AG04450 (cell line): ENCODE measurements around the gene RNF145. TPM values are rescaled to one million over a fixed set of nuclear protein-coding genes. Genes with fewer than 3 reads are reported as not detected.

Experiments
- CTCF ChIA-PET: fragments of 300-600, 350-600 bp; formaldehyde crosslinking; extraction: SDS; loops from one replicate; lab custom pipeline; 2022; ENCODE audit warnings: antibody characterized with exemption, inconsistent platforms; lab: Charles Lee
- POLR2A ChIA-PET: fragments of 350-600 bp; formaldehyde crosslinking; extraction: SDS; loops from one replicate; lab custom pipeline; 2021; ENCODE audit warnings: antibody characterized with exemption, inconsistent platforms; lab: Yijun Ruan, JAX
- DNase-seq: peaks from one replicate; pipeline ENCODE4 v3.0.0-alpha.2; 2011; ENCODE audit warnings: low read depth, low spot score
- H3K27ac ChIP-seq: one replicate; pipeline ENCODE4 v1.5.1; 2012; ENCODE audit warnings: low read depth, low read length, control low read depth
- H3K27me3 ChIP-seq: one replicate; pipeline ENCODE4 v1.6.0; 2012; ENCODE audit warnings: low read length; ENCODE audit not compliant: control insufficient read depth, insufficient read depth
- H3K4me3 ChIP-seq: 2 replicates; pipeline ENCODE4 v1.5.1; 2011; ENCODE audit warnings: mild to moderate bottlenecking, low read depth, low read length, control low read depth
- H3K9me3 ChIP-seq: 2 replicates; pipeline ENCODE4 v1.5.1; 2012; ENCODE audit warnings: low read length; ENCODE audit not compliant: control insufficient read depth, insufficient read depth
- polyA plus RNA-seq: library from polyadenylated mRNA; depleted of rRNA; stranded (reverse); fragments of >200 nt; gene quantifications from 2 replicates; pipeline ENCODE4 v1.2.3, GENCODE V29; 2011
- TF ChIP-seq, protein P1 (sequence below): IDR thresholded peaks from 2 replicates; pipeline ENCODE4 v1.5.1; 2011; ENCODE audit warnings: low read depth, low read length, control low read depth, inconsistent platforms

Gene RNF145
- polyA plus RNA-seq, 1 experiment, result 66.3 TPM

- no peaks in the 10 kb centered on the region for H3K9me3 ChIP-seq
- CTCF ChIA-PET, result interaction anchor here (0.6 to 2.5 kb wide), 26 partner anchors 9 to 1370 kb away, joined by 3 to 104 read pairs (median 6); no protein-coding TSS in a partner anchor
- DNase-seq, result no peak
- H3K27ac ChIP-seq, result no peak overlapping the region
- no peak overlapping the region for H3K4me3 ChIP-seq
- POLR2A ChIA-PET, result no interaction called here
- peaks cover 14% of the 10 kb centered on the region for H3K27me3 ChIP-seq
- TF ChIP-seq, protein P1, sequence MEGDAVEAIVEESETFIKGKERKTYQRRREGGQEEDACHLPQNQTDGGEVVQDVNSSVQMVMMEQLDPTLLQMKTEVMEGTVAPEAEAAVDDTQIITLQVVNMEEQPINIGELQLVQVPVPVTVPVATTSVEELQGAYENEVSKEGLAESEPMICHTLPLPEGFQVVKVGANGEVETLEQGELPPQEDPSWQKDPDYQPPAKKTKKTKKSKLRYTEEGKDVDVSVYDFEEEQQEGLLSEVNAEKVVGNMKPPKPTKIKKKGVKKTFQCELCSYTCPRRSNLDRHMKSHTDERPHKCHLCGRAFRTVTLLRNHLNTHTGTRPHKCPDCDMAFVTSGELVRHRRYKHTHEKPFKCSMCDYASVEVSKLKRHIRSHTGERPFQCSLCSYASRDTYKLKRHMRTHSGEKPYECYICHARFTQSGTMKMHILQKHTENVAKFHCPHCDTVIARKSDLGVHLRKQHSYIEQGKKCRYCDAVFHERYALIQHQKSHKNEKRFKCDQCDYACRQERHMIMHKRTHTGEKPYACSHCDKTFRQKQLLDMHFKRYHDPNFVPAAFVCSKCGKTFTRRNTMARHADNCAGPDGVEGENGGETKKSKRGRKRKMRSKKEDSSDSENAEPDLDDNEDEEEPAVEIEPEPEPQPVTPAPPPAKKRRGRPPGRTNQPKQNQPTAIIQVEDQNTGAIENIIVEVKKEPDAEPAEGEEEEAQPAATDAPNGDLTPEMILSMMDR, result no peak
These were observed 77.4 kb downstream of the RNF145 start for GRCh38 chr5:159131951-159132350.

DNA sequence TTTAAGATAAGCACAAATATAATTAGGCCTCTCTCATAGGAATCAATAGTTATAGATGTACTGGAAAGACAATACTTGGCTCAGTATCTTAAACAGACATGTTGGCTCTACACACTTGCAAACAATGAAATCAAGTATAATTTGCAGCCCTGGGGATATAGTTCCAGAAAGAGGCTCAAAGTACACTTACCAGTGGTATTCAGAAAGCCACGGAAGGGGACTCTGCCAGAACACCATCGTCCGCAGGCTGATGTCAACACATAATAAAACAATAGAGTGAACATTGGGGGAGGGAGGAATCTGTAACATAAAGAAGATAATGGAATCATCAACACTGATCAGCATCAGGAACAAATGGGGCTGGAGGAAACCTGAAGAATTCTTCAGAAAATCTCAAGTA lies 78.5 kb downstream of the RNF145 start:
- no peak overlapping the region for H3K27ac ChIP-seq
- CTCF ChIA-PET, result interaction anchor here (0.9 to 2.5 kb wide), 5 partner anchors 24 to 1055 kb away, joined by 4 to 104 read pairs (median 9); no protein-coding TSS in a partner anchor

DNA sequence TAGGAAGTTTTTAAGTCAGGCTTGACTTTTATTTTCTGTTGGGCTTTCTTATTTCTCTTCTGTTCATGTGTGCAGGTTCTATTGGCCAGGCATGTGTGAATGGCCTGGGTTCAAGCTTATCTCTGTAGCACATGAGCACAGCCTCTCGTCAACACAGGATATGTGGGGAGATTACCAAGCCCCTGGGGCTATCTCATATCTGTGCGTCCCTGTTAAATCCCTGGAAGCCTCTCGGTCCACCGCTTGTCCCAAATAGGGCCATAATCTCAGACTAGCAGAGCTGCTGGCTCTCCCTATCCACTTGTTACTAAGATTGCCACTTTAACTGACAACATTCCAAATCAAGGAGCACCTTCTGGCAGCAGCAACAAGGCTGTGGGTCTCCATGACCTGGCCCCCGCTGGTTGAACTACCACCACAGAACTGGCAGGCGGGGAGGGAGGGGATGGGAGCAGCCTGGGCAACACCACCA lies 81.2 kb downstream of the RNF145 start:
- Histone ChIP-seq H3K27ac (no peak overlapping the region), H3K27me3 (peaks cover 17% of the 10 kb centered on the region), H3K4me3 (no peak overlapping the region), H3K9me3 (no peaks in the 10 kb centered on the region)
- CTCF ChIA-PET, result interaction anchor here (0.8 to 2.9 kb wide), 3 partner anchors 22 to 1053 kb away, joined by 6 to 11 read pairs (median 9); no protein-coding TSS in a partner anchor
- no peak for DNase-seq
- TF ChIP-seq, protein P1, result no peak
- POLR2A ChIA-PET, result no interaction called here

More for the DNA sequence above, 78.5 kb downstream of the RNF145 start:
- Histone ChIP-seq H3K27me3 (peaks cover 16% of the 10 kb centered on the region), H3K9me3 (no peaks in the 10 kb centered on the region), H3K4me3 (no peak overlapping the region)
- no peak for DNase-seq
- POLR2A ChIA-PET, result no interaction called here
- TF ChIP-seq, protein P1, result no peak

GRCh38 chr5:159123700-159124099 lies 85.7 kb downstream of the RNF145 start:
- no peak overlapping the region for H3K27ac ChIP-seq
- TF ChIP-seq, protein P1, result no peak
- H3K9me3 ChIP-seq, result peaks cover 3% of the 10 kb centered on the region; the same call in 1 of the 2 replicates
- no peak for DNase-seq
- peaks cover 8% of the 10 kb centered on the region for H3K27me3 ChIP-seq
- no peak overlapping the region for H3K4me3 ChIP-seq
- ChIA-PET CTCF (interaction anchor here (0.6 to 2.4 kb wide), 2 partner anchors 9 to 412 kb away, joined by 7 to 14 read pairs; no protein-coding TSS in a partner anchor), POLR2A (no interaction called here)

GRCh38 chr5:159123189-159123588 lies 86.2 kb downstream of the RNF145 start:
- H3K4me3 ChIP-seq, result no peak overlapping the region
- no peak overlapping the region for H3K27ac ChIP-seq
- no peak for DNase-seq
- peaks cover 5% of the 10 kb centered on the region for H3K27me3 ChIP-seq
- POLR2A ChIA-PET, result no interaction called here
- H3K9me3 ChIP-seq, result peaks cover 3% of the 10 kb centered on the region; the same call in 1 of the 2 replicates
- TF ChIP-seq, protein P1, result no peak
- CTCF ChIA-PET, result interaction anchor here (0.6 to 2.4 kb wide), 2 partner anchors 9 to 413 kb away, joined by 7 to 14 read pairs; no protein-coding TSS in a partner anchor
